HFF-Myc (cell line): ENCODE measurements around the gene TTLL4.

ENCODE experiments used
- DNase-seq: peaks from one replicate; pipeline ENCODE4 v3.0.0-alpha.2; 2011; ENCODE audit warnings: low read depth; ENCODE audit errors: extremely low read depth
- H3K4me3 ChIP-seq: replicated peaks from 2 replicates; pipeline ENCODE4 v1.5.1; 2011; ENCODE audit warnings: low read depth, mild to moderate bottlenecking, control low read depth, low read length
- TF ChIP-seq, protein P1 (sequence below): IDR thresholded peaks from 2 replicates; pipeline ENCODE4 v1.5.1; 2012; ENCODE audit warnings: mild to moderate bottlenecking, low read depth, low read length, control low read depth; ENCODE audit errors: missing control alignments

TTLL4 gene

GRCh38 chr2:218732052-218732760 is 21.6 kb downstream of the TTLL4 start:
- TF ChIP-seq, protein P1, sequence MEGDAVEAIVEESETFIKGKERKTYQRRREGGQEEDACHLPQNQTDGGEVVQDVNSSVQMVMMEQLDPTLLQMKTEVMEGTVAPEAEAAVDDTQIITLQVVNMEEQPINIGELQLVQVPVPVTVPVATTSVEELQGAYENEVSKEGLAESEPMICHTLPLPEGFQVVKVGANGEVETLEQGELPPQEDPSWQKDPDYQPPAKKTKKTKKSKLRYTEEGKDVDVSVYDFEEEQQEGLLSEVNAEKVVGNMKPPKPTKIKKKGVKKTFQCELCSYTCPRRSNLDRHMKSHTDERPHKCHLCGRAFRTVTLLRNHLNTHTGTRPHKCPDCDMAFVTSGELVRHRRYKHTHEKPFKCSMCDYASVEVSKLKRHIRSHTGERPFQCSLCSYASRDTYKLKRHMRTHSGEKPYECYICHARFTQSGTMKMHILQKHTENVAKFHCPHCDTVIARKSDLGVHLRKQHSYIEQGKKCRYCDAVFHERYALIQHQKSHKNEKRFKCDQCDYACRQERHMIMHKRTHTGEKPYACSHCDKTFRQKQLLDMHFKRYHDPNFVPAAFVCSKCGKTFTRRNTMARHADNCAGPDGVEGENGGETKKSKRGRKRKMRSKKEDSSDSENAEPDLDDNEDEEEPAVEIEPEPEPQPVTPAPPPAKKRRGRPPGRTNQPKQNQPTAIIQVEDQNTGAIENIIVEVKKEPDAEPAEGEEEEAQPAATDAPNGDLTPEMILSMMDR: no peak
- H3K4me3 ChIP-seq: no peak overlapping the region
- no peak for DNase-seq

DNA sequence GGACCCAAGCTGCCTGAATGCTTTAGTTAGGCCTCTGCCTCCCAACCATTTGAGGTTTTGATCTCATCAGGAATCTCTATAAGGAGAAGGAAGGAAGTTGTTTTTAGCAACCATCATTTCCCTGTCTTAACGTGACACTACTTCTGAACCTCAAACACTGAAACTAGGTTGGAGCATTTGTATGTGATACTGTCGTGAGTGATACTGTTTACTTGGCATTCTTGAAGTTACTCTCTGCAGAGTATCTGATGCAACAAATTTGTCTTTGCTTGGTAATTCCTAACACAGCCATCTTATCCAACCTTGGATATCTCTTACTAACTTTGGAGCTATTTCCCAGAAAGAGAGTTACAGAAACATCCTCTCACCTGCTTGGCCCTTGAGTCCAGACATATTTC is 22.1 kb downstream of the TTLL4 start:
- H3K4me3 ChIP-seq: no peak overlapping the region
- TF ChIP-seq, protein P1: no peak
- DNase-seq: no peak

DNA sequence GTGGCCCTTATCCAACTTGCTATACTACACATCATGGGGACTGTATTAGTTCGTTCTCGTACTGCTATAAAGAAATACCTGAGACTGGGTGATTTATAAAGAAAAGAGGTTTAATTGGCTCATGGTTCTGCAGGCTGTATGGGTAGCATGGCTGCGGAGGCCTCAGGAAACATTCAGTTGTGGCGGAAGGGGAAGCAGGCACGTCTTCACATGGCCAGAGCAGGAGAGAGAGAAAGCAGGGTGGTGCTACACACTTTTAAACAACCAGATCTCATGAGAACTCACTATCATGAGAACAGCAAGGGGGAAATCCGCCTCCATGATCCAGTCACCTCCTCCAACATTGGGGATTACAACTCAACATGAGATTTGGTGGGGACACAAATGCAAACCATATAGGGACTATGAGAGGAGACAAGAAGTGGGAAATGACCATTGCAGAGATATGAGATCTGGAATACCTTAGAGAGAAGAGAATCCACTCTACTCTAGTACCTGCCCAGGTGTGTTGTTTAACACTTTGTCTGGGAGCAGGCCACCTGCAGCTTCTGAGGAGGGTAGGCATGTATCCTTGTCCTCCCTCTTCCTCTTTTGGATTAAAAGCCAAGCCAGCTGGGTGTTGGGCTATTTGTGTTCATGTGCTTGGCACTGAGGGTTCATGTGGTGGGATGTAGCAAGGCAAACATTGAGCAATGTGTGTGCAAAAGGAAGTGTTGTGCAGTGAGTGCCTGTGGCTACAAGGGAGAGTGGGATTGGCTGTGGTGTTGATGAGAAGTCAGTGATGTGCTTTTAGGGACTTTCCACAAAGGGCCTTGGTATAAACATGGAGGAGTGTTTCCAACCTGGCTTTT is 22.8 kb downstream of the TTLL4 start:
- TF ChIP-seq, protein P1: no peak

DNA sequence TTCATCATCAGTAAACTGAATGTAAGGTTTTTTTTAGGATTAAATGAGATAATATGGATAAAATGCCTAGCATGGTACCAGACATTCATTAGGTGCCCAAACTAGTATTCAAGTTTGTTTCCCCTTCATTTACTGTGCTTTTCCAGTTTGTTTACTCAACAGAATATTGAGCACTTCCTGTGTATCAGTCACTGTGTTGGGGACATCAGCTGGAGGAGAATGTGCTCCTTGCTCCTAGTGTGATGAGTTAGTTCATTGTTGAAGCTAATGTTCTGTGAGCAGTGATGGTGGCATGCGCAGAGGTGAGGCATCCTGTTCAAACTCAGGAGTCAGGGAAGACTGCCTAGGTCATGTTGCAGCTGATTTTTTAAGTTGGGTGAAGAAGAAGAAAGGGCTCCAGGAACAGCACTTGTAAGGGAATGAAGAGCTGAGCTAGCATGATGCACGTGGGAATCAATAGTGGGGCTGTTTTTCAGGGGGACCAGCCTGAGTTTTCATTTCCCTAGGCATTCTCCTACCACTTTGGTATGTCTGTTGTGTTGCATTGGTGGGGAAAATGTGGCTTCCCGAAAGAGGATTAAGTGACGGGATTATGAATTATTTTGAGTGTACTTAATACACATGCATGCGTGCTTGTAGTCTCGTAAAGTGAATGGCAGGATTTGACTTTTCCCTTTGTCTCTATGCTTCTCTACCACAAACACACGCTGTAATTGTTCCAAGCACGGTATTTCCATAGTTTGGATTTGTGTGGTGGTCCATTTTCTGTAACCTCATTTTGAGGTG is 23.7 kb downstream of the TTLL4 start:
- DNase-seq: no peak
- TF ChIP-seq, protein P1: no peak

More for the DNA sequence above, 22.8 kb downstream of the TTLL4 start:
- no peak for DNase-seq
- no peak overlapping the region for H3K4me3 ChIP-seq

DNA sequence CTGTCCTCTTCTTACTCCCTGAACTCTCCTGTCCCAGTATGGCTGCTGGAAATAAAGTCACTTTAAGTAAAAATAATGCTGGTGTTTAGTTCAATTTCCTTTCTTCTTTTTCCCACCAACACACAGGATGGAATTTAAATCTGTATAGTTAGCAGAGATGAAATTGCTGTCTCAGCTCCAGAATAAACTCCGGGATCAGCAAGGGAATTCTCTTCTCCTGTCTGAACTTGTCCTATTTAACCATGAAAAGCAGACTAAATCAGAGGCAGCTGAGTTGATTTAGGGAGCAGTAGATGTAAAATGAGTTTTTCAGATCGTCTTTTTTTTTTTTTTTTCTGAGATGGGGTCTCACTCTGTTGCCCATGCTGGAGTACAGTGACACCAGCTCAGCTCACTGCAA is 25.9 kb downstream of the TTLL4 start:
- no peak overlapping the region for H3K4me3 ChIP-seq
- TF ChIP-seq, protein P1: no peak
- no peak for DNase-seq

More for the DNA sequence above, 23.7 kb downstream of the TTLL4 start:
- H3K4me3 ChIP-seq: no peak overlapping the region

- DNase-seq: no peak
- H3K4me3 ChIP-seq: no peak overlapping the region
- TF ChIP-seq, protein P1: no peak
Measured at GRCh38 chr2:218743068-218743467, 32.4 kb downstream of the TTLL4 start.
